Stimulated activated CD4-positive, alpha-beta T cell treated with anti-CD3 and anti-CD28 coated beads, Interleukin-12 subunit alpha, Interleukin-12 subunit beta, amount 100 ng/mL, for 4 hours (primary cell): ENCODE measurements around the gene KCNIP1.

Source experiments
- DNase-seq: peaks from one replicate; pipeline ENCODE4 v3.0.0-alpha.2; 2020

Gene KCNIP1

GRCh38 chr5:170603578-170604565 is 100.1 kb downstream of the KCNIP1 start:
- DNase-seq = peak; percentile 14

DNA sequence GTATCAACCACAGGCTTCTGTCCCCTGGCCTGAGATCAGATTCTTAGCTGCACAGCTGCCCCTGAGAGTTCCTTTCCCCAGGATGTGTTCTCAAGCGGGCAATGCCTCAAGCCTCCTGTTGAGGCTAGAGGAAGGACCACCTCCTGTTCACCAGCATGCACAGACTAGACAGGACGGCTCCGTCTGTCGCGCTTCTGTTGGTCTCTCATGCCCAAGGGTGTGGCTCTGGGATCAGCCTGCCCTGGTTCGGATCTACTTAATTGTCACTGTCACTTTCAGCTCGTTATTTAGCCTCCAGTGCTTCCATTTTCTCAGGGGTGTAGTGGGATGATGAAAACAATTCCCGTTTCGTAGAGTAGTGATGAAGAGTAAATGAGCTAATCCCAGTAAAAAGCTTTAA is 103.1 kb downstream of the KCNIP1 start:
- no peak for DNase-seq

DNA sequence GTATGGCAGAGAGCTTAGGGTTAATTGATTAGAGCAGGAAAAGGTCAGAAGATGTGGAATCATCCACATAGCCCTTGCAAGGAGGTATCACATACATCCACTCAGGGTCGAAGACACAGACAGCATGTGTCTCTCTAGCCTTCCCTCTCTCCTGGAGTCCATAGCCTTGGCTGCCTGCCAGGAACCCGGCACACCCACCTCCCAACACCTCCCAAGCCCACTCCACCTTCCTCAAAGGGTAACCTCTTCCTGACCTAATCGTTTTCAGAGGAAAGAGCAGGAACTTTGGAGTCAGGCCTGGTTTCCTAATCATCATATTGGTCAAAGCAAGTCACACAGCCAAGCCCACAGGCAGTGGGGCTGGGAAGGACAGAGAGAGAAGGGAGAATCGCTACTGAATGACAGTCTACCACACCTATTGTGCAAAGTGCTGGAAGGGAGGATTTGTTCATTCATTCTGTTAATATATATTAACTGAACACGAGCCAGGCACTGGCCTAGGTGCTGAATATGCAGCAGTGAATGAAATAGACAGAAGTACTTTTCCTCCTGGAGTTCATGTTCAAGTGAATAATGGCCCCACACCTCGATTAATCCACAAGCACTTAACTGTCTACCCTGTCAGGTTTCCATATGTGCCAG is 107.8 kb downstream of the KCNIP1 start:
- no peak for DNase-seq

DNA sequence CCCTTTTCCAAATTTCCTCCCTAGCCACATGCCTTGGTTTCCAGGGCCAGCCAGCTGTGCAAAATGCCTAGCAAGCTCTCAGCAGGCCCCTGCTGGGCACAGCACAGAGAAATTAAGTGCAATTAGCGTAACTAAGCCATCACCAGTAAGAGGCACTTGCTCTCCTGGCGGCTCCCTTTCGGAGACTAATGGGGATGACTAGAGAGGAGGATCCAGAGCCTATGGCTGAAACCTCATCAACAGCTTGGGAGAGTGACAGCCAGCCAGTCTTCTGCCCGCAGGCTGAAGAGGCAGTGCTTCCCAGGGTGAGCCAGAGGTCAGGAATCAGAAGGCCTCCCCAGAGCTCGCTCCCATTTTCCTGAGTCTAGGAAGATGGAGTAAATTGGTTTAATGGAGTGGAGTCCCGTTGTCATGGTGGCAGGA is 108.4 kb downstream of the KCNIP1 start:
- no peak for DNase-seq

- DNase-seq = no peak
These were observed 110.3 kb downstream of the KCNIP1 start for GRCh38 chr5:170614065-170614490.

- no peak for DNase-seq
These were observed 110.9 kb downstream of the KCNIP1 start for GRCh38 chr5:170614720-170615119.

GRCh38 chr5:170617533-170618490 is 114.0 kb downstream of the KCNIP1 start:
- DNase-seq = no peak

DNA sequence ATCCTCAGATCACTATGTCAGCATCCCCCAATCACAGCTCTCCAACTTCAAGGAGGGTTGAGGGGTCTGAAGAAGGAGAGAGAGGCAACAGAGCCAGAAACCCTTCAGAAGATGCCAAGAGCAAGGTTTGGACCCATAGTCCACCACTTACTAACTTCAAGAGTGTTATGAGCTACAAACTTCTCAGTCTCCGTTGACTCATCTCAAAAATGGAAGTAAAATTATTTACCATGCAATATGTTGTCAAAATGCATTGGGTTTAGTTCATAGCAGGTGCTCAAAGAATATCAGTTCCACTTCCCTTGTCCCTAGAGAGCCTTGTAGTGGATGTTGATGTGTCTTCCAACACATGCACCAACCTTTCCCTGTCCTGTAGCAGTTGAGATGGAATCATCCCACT is 116.0 kb downstream of the KCNIP1 start:
- no peak for DNase-seq

GRCh38 chr5:170622933-170623332 is 119.1 kb downstream of the KCNIP1 start:
- DNase-seq = no peak

DNA sequence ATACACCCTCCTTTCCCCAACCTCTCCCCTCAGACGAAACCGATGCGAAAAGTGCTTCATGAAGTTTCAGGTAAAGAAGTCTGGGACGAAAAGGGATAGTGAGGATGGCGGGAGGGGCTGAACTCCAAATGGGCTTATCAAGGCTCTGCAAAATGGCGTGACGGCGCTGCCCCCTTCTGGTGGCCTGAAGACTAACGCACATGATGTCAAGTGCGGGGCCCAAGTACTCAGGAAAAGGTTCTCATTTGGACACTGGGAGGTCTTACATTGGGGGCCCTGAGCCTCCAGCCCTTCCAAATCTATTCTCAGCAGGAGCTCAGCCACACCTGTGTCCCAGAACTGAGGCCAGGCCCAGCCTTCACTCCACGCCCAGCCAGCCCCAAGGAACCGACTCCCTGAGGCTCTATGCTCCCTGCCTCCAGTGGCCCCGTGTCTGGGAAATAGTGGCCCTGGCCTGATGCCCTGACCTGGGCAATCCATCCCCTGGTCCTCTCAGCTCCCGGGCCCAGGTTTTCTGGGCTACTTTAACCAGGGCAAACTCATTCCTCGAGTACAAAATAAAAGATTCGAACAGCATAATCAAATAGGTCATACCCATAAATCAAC is 119.9 kb downstream of the KCNIP1 start:
- peak; percentile 22 for DNase-seq

DNA sequence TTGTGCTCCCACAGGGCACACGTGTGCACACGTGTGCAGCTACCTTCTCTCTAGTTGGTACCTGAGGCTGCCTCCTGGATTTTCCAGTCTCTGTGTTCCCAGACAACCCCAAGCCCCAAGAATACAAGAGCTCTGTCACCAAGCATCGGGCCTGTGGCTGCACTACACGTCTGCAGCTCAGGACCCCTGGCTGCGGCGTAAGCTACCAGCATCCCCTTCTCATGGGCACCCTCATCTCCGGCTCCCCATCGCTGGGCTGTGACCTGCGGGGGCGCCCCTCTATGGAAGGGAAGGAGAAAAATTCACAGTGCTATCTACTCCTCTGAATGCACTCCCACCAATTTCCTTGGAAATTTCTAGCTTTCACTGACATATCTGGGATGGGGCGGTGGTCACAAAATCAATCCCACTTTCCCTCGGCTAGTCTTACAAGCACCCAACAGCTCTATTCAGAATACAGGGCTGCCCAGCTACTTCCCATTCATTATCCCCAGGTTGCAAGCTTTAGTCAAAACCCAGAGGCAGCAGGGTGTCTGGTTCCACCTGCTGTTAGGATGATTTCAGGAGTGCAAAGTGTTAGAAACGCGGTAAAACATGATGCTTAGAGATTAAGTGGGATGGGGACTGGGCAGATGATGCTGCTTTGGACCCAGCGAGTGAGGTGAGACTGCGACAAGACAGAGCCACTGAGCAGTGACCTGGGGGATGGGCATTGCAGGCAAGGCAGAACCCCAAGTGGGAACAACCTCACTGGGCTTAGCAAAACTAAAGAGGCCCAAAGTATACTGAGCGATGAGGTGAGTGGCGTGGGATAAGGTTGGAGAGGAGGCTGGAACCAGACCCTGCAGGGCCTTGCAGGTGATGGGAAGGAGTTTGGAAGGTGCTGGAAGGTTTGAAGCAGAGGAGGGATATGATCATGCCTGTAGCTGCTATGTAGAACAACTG is 121.7 kb downstream of the KCNIP1 start:
- no peak for DNase-seq

DNA sequence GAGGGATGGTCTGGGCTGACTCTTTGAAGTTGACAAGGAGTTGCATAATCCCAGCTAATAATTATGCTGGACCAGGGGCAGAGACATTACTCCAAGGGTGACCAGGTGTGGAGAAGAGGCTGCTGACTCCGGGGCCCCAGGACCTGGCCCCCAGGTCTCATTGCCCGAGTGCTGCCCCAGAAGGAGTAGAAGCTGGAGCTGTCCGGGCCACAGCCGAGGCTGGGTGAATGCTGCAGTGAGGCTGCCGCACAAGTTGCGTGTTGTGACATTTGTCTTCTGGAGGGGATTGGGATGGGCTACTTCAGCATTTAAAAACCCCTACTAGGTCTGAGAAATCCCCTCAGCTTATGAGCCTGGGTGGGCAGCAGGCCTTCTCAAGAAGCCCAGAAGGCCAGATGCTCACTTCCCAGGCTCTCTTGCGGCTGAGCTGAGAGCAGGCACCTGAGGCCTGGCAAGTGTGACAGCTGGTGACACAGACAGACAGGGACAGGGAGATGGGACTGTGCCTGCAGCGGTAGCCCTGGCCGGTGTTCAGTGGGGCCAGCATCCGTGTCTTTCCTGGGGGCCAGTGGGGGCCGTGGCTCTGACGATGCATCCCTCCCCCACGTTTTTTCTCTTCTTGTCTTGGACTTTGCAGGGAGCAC is 122.8 kb downstream of the KCNIP1 start:
- no peak for DNase-seq

- DNase-seq = no peak
These were observed 123.5 kb downstream of the KCNIP1 start for GRCh38 chr5:170627271-170627670.

DNA sequence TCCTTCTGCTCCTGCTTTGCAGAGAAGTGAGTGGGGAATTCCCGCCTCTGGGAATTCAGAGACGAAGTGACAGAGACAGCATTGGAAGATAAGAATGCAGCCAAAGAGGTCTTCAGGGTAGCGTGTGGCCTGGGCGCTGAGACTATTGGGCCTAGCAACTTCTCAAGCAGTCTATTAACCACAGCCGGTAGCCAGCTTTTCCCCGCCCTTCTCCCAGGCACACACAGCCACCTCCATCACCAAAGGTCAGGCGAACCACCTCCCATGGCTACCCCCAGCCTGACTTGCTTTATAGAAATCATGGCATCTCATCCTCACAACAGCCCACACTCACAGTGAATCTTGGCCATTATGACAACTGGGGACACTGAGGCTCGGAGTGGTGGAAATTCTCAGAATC is 124.2 kb downstream of the KCNIP1 start:
- DNase-seq = no peak

- no peak for DNase-seq
These were observed 125.1 kb downstream of the KCNIP1 start for GRCh38 chr5:170628691-170629565.

GRCh38 chr5:170629566-170630175 is 125.9 kb downstream of the KCNIP1 start:
- DNase-seq = no peak

DNA sequence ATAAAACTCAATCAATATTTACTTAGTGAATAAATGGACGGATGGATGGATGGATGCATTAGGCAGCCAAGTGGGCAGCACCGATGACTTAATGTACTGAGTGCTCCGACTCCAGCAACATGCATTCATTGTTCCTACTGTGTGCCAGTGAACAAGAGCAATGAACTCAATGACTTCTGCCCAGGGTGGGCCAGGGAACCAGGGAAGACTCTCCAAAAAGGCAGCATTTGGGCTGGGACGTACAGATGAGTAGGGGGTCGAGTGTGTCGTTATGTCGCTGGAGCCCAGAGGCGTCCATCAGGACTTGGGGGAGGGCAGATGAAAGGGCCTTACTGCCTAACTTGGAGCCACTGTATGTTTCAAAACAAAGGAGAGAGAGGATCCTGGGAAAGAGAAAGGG is 126.4 kb downstream of the KCNIP1 start:
- DNase-seq = no peak

- DNase-seq = no peak
These were observed 126.9 kb downstream of the KCNIP1 start for GRCh38 chr5:170630711-170631141.
